Aorta (tissue), 5 donors: ENCODE data around the gene NUAK2. TPM values are rescaled to one million over a fixed set of nuclear protein-coding genes. Genes with fewer than 3 reads are reported as not detected.
A peak's percentile ranks its signal among the peaks of the same experiment; 100 is the strongest.
"Not testable (repeated sequence)": the region's sequence is repeated elsewhere in the genome, so short reads cannot be mapped to it uniquely, and the experiment has no call there.

ENCODE experiments used
- ATAC-seq: fragments of 200-7000 bp; cut with Tn5 transposase; one replicate; pipeline ENCODE4 v1.9.1; 2022; ENCODE audit warnings: moderate library complexity; ENCODE audit not compliant: low FRiP score
- DNase-seq, 2 donors: peaks; one replicate each; pipeline ENCODE4 v3.0.0-alpha.2; 2020
- H3K27ac ChIP-seq, 2 donors: one replicate each; pipeline ENCODE4 v1.5.1; 2013; ENCODE audit warnings: low read length in 2 of 2, mild to moderate bottlenecking in 2 of 2, moderate library complexity in 2 of 2, control low read depth in 1 of 2, inconsistent platforms in 1 of 2, low read depth in 1 of 2
- H3K27me3 ChIP-seq, 2 donors: one replicate each; pipeline ENCODE4 v1.6.1; 2013; ENCODE audit warnings: control low read depth in 1 of 2, low read length in 1 of 2, mild to moderate bottlenecking in 1 of 2, moderate library complexity in 1 of 2; ENCODE audit not compliant: insufficient read depth in 2 of 2, control insufficient read depth in 1 of 2
- H3K36me3 ChIP-seq, 2 donors: one replicate each; pipeline ENCODE4 v1.6.1; 2013; ENCODE audit warnings: control low read depth in 1 of 2, low read length in 1 of 2, mild to moderate bottlenecking in 1 of 2; ENCODE audit not compliant: insufficient read depth in 2 of 2, control insufficient read depth in 1 of 2
- H3K4me1 ChIP-seq, 2 donors: one replicate each; pipeline ENCODE4 v1.6.1; 2013; ENCODE audit warnings: low read length in 2 of 2, control low read depth in 1 of 2, mild to moderate bottlenecking in 1 of 2, moderate library complexity in 1 of 2; ENCODE audit not compliant: insufficient read depth in 2 of 2, control insufficient read depth in 1 of 2
- H3K4me3 ChIP-seq, 2 donors: one replicate each; pipeline ENCODE4 v1.5.1; 2013; ENCODE audit warnings: low read length in 2 of 2, control low read depth in 1 of 2, mild to moderate bottlenecking in 1 of 2
- H3K9me3 ChIP-seq: one replicate; pipeline ENCODE4 v1.6.1; 2013; ENCODE audit warnings: mild to moderate bottlenecking, low read length; ENCODE audit not compliant: control insufficient read depth
- WGBS, 2 donors: extraction: QIAGEN DNeasy Blood & Tissue Kit; methylation state at CpG; one replicate each; pipeline ENCODE4 v1.1.7; 2013; 5-methylcytosine and 5-hydroxymethylcytosine counted together
- intact Hi-C, 2 donors: fragments of 100-400 bp; cut with DNase I; formaldehyde crosslinking; loops; one replicate each; pipeline versions ENCODE4 v1.14.2 to v1.15.0; 2022
- polyA plus RNA-seq, 2 donors: library from polyadenylated mRNA; stranded (reverse); fragments of 200-250 nt; gene quantifications; one replicate each; pipeline ENCODE4 v1.2.3, GENCODE V29; 2013
- total RNA-seq, 2 donors: library from RNA; stranded (reverse); fragmentation: NEBNext Ultra II Directional; extraction: Animal tissue kit (Norgen Biotek cat#: 25700); gene quantifications; one replicate each; pipeline ENCODE4 v1.2.1, GENCODE V29; 2021
- donor health status: healthy with polysubstance abuse.
- donor health status: Bipolar disorder and iron deficiency.
- donor health status: DM: no; HTN: no; CAD: no.
- donor health status: DM: no; HTN: no; CAD: no.
- donor health status: DM: yes; HTN: yes; CAD: no.

NUAK2 gene
- total and polyA plus RNA-seq, 4 donors = 0.49 to 3.0 (median 2.1) TPM

- Histone ChIP-seq H3K36me3 (no peaks in the 10 kb centered on the region), H3K9me3 (no peaks in the 10 kb centered on the region), H3K27ac (no peak overlapping the region), H3K4me1 (no peaks in the 10 kb centered on the region), H3K27me3 (no peaks in the 10 kb centered on the region), H3K4me3 (no peak overlapping the region)
- DNase-seq (no peak), ATAC-seq (no peak)
- intact Hi-C loops = no loop called here
- WGBS, 2 donors = 94 to 95% methylated on average over 9 of the region's 9 CpGs
These were observed 35.1 kb downstream of the NUAK2 start for GRCh38 chr1:205286335-205286950.

GRCh38 chr1:205285381-205286101 is 36.0 kb downstream of the NUAK2 start:
- Histone ChIP-seq H3K4me3 (no peak overlapping the region), H3K36me3 (no peaks in the 10 kb centered on the region), H3K27me3 (no peaks in the 10 kb centered on the region), H3K27ac (no peak overlapping the region), H3K4me1 (no peaks in the 10 kb centered on the region), H3K9me3 (no peaks in the 10 kb centered on the region)
- intact Hi-C loops = no loop called here
- no peak for DNase-seq
- 81% methylated on average over 12 of the region's 12 CpGs for WGBS, 2 donors
- no peak for ATAC-seq

- ATAC-seq = peak; percentile 86
- 88 to 91% methylated on average over 7 of the region's 7 CpGs for WGBS, 2 donors
- Histone ChIP-seq H3K27me3 (no peaks in the 10 kb centered on the region), H3K4me1 (no peaks in the 10 kb centered on the region), H3K36me3 (no peaks in the 10 kb centered on the region), H3K27ac (no peak overlapping the region), H3K4me3 (no peak overlapping the region), H3K9me3 (no peaks in the 10 kb centered on the region)
- intact Hi-C loops = no loop called here
- peak; percentile 90 to 94 for DNase-seq
These were observed 37.0 kb downstream of the NUAK2 start for GRCh38 chr1:205284420-205285144.

- Histone ChIP-seq H3K36me3 (no peaks in the 10 kb centered on the region), H3K4me1 (no peaks in the 10 kb centered on the region), H3K27me3 (no peaks in the 10 kb centered on the region), H3K4me3 (no peak overlapping the region), H3K27ac (no peak overlapping the region), H3K9me3 (no peaks in the 10 kb centered on the region)
- intact Hi-C loops = no loop called here
- WGBS, 2 donors = 82 to 84% methylated on average over 15 of the region's 15 CpGs
- no peak for DNase-seq
- ATAC-seq = no peak
These were observed 38.0 kb downstream of the NUAK2 start for GRCh38 chr1:205283270-205284147.

GRCh38 chr1:205280666-205281395 is 40.7 kb downstream of the NUAK2 start:
- WGBS, 2 donors = 97 to 99% methylated on average over 10 of the region's 10 CpGs
- ATAC-seq = not testable (repeated sequence)

GRCh38 chr1:205279986-205280385 is 41.6 kb downstream of the NUAK2 start:
- H3K27me3 ChIP-seq = no peaks in the 10 kb centered on the region
- no peaks in the 10 kb centered on the region for H3K36me3 ChIP-seq
- intact Hi-C loops = loop anchor here in 1 of 2 donors (10.0 kb wide), 1 partner anchor 155 kb away; no protein-coding TSS in a partner anchor
- no peaks in the 10 kb centered on the region for H3K9me3 ChIP-seq
- 89 to 95% methylated on average over 3 of the region's 3 CpGs for WGBS, 2 donors
- DNase-seq (no peak), ATAC-seq (no peak)
- no peak overlapping the region for H3K4me3 ChIP-seq
- H3K27ac ChIP-seq = no peak overlapping the region
- no peaks in the 10 kb centered on the region for H3K4me1 ChIP-seq

More at GRCh38 chr1:205280666-205281395, 40.7 kb downstream of the NUAK2 start:
- H3K9me3 ChIP-seq, H3K4me3 ChIP-seq, H3K27me3 ChIP-seq, H3K36me3 ChIP-seq, H3K27ac ChIP-seq, H3K4me1 ChIP-seq, DNase-seq, intact Hi-C loops: not testable (repeated sequence)

- Histone ChIP-seq H3K36me3 (no peaks in the 10 kb centered on the region), H3K4me3 (no peak overlapping the region), H3K27me3 (no peaks in the 10 kb centered on the region), H3K27ac (no peak overlapping the region), H3K4me1 (no peaks in the 10 kb centered on the region), H3K9me3 (no peaks in the 10 kb centered on the region)
- ATAC-seq (no peak), DNase-seq (no peak)
- intact Hi-C loops = loop anchor here in 1 of 2 donors (10.0 kb wide), 1 partner anchor 158 kb away; no protein-coding TSS in a partner anchor
- WGBS, 2 donors = 82 to 86% methylated on average over 8 of the region's 8 CpGs
These were observed 44.9 kb downstream of the NUAK2 start for GRCh38 chr1:205276689-205277065.
